WERI-Rb-1 (cell line): ENCODE data around the gene PREX1.

Experiments
- DNase-seq: peaks from one replicate; pipeline ENCODE4 v3.0.0-alpha.2; 2020
- H3K27ac ChIP-seq: fragments of 250-450 bp; sonication (Bioruptor Pico); 2 replicates; pipeline ENCODE4 v1.5.1; 2020; ENCODE audit warnings: mild to moderate bottlenecking, moderate library complexity
- H3K27me3 ChIP-seq: fragments of 250-450 bp; sonication (Bioruptor Pico); 2 replicates; pipeline ENCODE4 v1.5.1; 2021; ENCODE audit warnings: mild to moderate bottlenecking, low read depth, moderate library complexity; ENCODE audit not compliant: insufficient read depth, severe bottlenecking
- H3K36me3 ChIP-seq: fragments of 250-450 bp; sonication (Bioruptor Pico); 2 replicates; pipeline ENCODE4 v1.5.1; 2020; ENCODE audit warnings: mild to moderate bottlenecking, moderate library complexity
- H3K4me3 ChIP-seq: 2 replicates; pipeline ENCODE4 v1.5.1; 2011; ENCODE audit warnings: low read depth, mild to moderate bottlenecking, control low read depth, low read length
- H3K9me3 ChIP-seq: fragments of 250-450 bp; sonication (Bioruptor Pico); 2 replicates; pipeline ENCODE4 v1.5.1; 2021; ENCODE audit warnings: mild to moderate bottlenecking, moderate library complexity; ENCODE audit not compliant: severe bottlenecking
- CTCF ChIP-seq: IDR thresholded peaks from 2 replicates; pipeline ENCODE4 v1.5.1; 2011; ENCODE audit warnings: low read depth, mild to moderate bottlenecking, control low read depth, inconsistent platforms, low read length

The PREX1 gene

GRCh38 chr20:48730977-48731376, 96.8 kb downstream of the PREX1 start:
- H3K27me3 ChIP-seq = no peaks in the 10 kb centered on the region
- TF ChIP-seq CTCF = no peak
- H3K4me3 ChIP-seq = no peak overlapping the region
- peaks cover 43% of the 10 kb centered on the region for H3K36me3 ChIP-seq
- DNase-seq = no peak
- no peaks in the 10 kb centered on the region for H3K9me3 ChIP-seq
- no peak overlapping the region for H3K27ac ChIP-seq

GRCh38 chr20:48729538-48729937, 98.3 kb downstream of the PREX1 start:
- peaks cover 48% of the 10 kb centered on the region for H3K36me3 ChIP-seq
- no peaks in the 10 kb centered on the region for H3K9me3 ChIP-seq
- H3K27me3 ChIP-seq = no peaks in the 10 kb centered on the region
- H3K27ac ChIP-seq = no peak overlapping the region
- H3K4me3 ChIP-seq = no peak overlapping the region
- DNase-seq = no peak
- TF ChIP-seq CTCF = no peak

- H3K9me3 ChIP-seq = no peaks in the 10 kb centered on the region
- no peaks in the 10 kb centered on the region for H3K27me3 ChIP-seq
- H3K4me3 ChIP-seq = no peak overlapping the region
- H3K27ac ChIP-seq = no peak overlapping the region
- peaks cover 44% of the 10 kb centered on the region for H3K36me3 ChIP-seq
- no peak for DNase-seq
- TF ChIP-seq CTCF = no peak
These were observed 99.6 kb downstream of the PREX1 start for GRCh38 chr20:48728042-48728825.

- DNase-seq = no peak
- Histone ChIP-seq H3K9me3 (no peaks in the 10 kb centered on the region), H3K4me3 (no peak overlapping the region), H3K36me3 (peaks cover 44% of the 10 kb centered on the region), H3K27ac (no peak overlapping the region), H3K27me3 (no peaks in the 10 kb centered on the region)
- TF ChIP-seq CTCF = no peak
These were observed 100.6 kb downstream of the PREX1 start for GRCh38 chr20:48727226-48727625.

- Histone ChIP-seq H3K9me3 (no peaks in the 10 kb centered on the region), H3K27me3 (no peaks in the 10 kb centered on the region), H3K36me3 (peaks cover 36% of the 10 kb centered on the region), H3K27ac (no peak overlapping the region), H3K4me3 (no peak overlapping the region)
- TF ChIP-seq CTCF = no peak
- no peak for DNase-seq
These were observed 102.2 kb downstream of the PREX1 start for GRCh38 chr20:48725555-48725991.
